CD4-positive, alpha-beta T cell treated with Interleukin-4 for 4 hours (primary cell): ENCODE data around the gene ROBO1.
"Not testable (repeated sequence)": the region's sequence is repeated elsewhere in the genome, so short reads cannot be mapped to it uniquely, and the experiment has no call there.

Experiments used
- DNase-seq: peaks from one replicate; pipeline ENCODE4 v3.0.0-alpha.2; 2020

Gene ROBO1

DNA sequence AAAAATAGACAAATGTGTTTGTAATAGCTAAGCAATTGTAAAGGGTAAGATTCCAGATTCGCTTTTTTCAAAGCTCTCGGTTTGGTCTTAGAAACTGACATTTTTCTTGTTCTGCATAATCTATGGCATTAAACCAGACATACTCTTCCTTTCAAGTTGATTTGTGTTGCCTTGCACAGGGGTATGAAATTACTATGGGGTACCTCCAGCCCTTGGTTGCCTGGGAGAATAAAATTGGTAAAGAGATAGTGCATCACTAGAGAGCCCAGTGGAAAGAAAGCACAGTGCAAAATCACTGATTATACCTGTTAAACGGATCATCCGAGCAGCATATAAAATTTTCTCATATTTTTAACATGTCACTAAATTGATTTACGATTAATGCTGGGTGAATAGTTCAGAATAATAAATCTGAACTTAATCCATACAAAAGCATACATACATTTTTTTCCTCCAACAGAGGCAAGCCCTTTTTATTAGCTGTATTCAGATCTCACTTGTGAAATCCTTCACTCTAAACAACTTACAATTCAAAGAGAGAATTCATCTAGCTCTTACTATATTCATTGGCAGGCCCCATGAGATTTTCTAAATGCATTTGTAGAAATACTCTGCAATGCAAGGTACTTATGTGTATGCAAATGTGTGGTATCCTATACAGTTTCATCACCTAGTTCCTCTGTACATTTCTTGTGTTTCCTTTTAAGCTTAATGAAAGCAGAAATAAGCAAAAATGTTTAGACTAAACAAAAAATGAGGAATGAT lies 224.4 kb downstream of the ROBO1 start:
- DNase-seq = no peak

- DNase-seq = no peak
Measured at GRCh38 chr3:79534727-79535126, 233.1 kb downstream of the ROBO1 start.

- no peak for DNase-seq
Measured at GRCh38 chr3:79531566-79532295, 236.1 kb downstream of the ROBO1 start.

GRCh38 chr3:79521221-79521848 lies 246.5 kb downstream of the ROBO1 start:
- DNase-seq = no peak

GRCh38 chr3:79517766-79518413 lies 249.9 kb downstream of the ROBO1 start:
- DNase-seq = no peak

GRCh38 chr3:79516795-79517194 lies 251.0 kb downstream of the ROBO1 start:
- no peak for DNase-seq

GRCh38 chr3:79515072-79515471 lies 252.7 kb downstream of the ROBO1 start:
- no peak for DNase-seq

- no peak for DNase-seq
Measured at GRCh38 chr3:79514069-79514468, 253.7 kb downstream of the ROBO1 start.

DNA sequence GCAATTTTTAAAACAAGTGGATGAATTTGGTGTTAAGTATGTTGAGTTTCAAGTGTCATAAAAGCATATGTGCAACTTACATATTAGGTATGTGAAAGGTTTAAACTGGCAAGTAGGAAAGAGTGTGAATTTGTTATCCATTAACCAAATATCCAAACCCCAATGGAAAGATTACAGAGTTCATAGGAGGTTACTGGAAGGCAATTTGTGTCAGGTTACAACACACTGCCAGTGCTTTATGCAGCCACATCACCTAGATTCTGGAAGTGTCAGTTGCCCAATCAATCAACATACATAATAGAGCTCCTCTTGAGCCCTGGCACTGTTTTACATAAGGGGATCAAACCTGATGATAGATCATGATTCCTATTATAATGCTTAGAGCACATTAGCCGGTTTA lies 261.0 kb downstream of the ROBO1 start:
- DNase-seq = no peak

DNA sequence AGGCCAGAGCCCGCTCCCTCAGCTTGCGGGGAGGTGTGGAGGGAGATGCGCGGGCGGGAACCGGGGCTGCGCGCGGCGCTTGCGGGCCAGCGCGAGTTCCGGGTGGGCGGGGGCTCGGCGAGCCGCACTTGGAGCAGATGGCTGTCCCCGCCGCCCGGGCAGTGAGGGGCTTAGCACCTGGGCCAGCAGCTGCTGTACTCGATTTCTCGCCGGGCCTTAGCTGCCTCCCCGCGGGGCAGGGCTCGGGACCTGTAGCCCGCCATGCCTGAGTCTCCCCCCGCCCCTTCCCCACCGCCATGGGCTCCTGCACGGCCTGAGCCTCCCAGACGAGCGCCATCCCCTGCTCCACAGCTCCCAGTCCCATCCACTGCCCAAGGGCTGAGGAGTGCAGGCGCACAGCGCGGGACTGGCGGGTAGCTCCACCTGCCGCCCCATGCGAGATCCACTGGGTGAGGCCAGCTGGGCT lies 265.5 kb downstream of the ROBO1 start:
- DNase-seq = not testable (repeated sequence)

DNA sequence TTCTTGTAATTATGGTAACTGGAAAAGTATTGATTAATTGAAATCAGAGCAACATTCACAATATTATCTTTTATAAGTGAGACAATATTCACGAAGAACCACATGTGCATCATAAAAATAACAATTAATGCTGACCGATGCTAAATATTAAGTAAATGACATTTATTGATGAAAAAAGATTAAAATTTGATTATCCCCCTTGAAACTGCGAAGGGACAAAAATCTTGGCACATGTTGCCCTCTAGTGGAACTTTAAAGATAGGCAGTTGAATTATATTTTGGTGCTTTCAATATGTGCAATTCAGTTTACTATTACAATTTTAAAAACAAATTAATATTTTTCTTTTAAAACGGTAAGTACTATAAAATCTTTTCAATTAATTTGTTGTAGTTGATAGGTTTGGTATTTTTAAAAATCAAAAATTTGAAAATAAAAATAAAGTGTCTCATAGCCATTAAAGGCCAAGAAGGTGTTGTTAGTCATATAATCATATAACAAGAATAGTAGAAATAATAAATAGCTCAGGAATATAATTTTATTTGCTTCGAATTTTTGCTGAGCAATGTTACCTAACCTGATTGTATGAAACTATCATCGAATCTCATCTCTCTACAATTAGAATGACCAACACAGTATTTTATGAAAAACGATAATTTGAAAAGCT lies 270.2 kb downstream of the ROBO1 start:
- DNase-seq = no peak

GRCh38 chr3:79491029-79491641 lies 276.7 kb downstream of the ROBO1 start:
- DNase-seq = no peak

GRCh38 chr3:79490165-79491028 lies 277.4 kb downstream of the ROBO1 start:
- DNase-seq = no peak

- DNase-seq = no peak
Measured at GRCh38 chr3:79488407-79488806, 279.4 kb downstream of the ROBO1 start.

DNA sequence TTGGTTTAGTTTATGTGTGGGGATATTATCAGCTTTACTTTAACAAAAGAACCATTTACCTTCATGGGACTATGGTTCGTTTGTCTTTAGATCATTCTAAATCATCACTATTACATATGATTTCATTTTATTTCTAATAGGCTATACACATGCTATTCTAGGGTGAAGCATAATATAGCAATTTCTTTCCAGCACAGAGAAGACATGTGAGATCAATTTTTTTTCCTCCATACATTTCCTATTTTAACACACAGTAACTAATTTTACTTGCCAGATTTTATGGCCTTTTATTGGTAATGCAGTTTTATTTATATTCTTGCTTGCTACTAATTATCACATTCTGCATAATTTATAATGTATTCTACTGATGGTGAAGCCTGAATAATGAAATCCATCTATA lies 287.1 kb downstream of the ROBO1 start:
- no peak for DNase-seq

- no peak for DNase-seq
Measured at GRCh38 chr3:79478620-79479019, 289.2 kb downstream of the ROBO1 start.

DNA sequence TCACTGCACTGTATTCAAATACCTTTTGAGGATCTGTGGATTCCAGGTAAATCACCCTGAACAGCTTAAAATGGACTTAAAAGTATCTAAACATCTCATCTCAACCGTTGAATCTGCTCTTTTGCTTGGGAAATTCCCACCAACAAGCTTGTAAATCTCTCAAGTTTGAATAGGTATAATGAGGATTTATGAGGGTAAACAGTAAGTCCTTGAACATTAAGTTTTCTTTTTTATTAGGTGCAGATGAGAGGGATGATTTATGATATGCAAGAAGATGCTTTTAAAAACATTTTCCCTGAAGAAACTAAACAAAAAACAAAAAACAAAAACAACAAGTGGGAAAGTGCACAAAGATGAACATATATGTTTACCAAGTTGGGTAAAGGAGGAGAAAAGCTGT lies 290.6 kb downstream of the ROBO1 start:
- DNase-seq = no peak

DNA sequence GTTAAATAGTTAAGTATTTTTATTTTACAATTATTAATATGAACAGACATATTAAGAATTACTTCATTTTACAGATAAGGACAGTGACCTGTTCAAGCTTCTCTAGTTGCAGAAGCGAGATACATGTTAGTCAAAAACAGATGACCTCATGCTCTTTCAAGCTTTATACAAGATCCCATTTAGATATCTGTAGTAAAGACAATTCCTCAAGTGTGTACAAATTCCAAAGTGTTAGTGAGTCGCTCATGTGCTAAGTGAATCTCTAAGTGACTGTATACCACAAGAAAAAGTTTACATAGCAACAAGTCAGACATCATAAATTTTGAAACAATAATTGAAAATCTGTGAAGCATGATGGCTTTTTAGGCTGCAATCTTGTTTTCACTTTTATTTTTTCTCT lies 293.8 kb downstream of the ROBO1 start:
- no peak for DNase-seq

DNA sequence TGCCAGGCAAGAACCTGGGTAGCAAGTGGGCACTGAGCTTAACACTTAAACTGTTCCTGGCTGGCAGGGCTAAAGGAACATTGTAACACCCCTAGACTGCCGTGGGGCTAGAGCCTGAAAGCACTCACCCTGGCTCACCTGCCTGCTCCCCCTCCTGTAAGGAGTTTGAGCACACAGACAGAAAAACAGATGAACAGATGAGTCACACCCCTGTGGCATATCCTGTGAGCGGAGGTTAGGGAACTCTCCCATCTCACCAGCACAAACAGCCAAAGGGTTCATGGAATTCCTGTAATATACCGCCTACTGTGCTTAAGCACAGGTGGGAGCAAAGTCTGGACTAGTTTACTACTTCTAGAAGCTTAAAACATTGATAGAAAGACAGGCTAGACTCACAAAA lies 300.1 kb downstream of the ROBO1 start:
- DNase-seq = no peak

GRCh38 chr3:79461129-79461792 lies 306.5 kb downstream of the ROBO1 start:
- DNase-seq = no peak

GRCh38 chr3:79453600-79453999 lies 314.2 kb downstream of the ROBO1 start:
- DNase-seq = no peak
